ENCODE results near the gene DCAF4.
A peak's percentile ranks its signal among the peaks of the same experiment; 100 is the strongest.

Gene DCAF4

GRCh38 chr14:72898448-72898847 is 27.8 kb upstream of the DCAF4 start:
- peak; percentile 55 for DNase-seq

- DNase-seq, result no peak
Measured at GRCh38 chr14:72901361-72901760, 24.9 kb upstream of the DCAF4 start.

- no peak for DNase-seq
Measured at GRCh38 chr14:72902801-72903530, 23.3 kb upstream of the DCAF4 start.

- no peak for DNase-seq
Measured at GRCh38 chr14:72903716-72904115, 22.5 kb upstream of the DCAF4 start.

- no peak for DNase-seq
Measured at GRCh38 chr14:72904218-72904617, 22.0 kb upstream of the DCAF4 start.

- peak; percentile 76 for DNase-seq
Measured at GRCh38 chr14:72904840-72905561, 21.3 kb upstream of the DCAF4 start.

- no peak for DNase-seq
Measured at GRCh38 chr14:72906316-72906715, 19.9 kb upstream of the DCAF4 start.

GRCh38 chr14:72906879-72907278 is 19.4 kb upstream of the DCAF4 start:
- DNase-seq, result no peak

- DNase-seq, result no peak
Measured at GRCh38 chr14:72907886-72908285, 18.4 kb upstream of the DCAF4 start.

GRCh38 chr14:72909163-72909562 is 17.1 kb upstream of the DCAF4 start:
- DNase-seq, result peak; percentile 33

- DNase-seq, result no peak
Measured at GRCh38 chr14:72913809-72914208, 12.5 kb upstream of the DCAF4 start.

GRCh38 chr14:72916174-72916573 is 10.1 kb upstream of the DCAF4 start:
- no peak for DNase-seq

GRCh38 chr14:72917094-72917802 is 9.0 kb upstream of the DCAF4 start:
- no peak for DNase-seq

GRCh38 chr14:72920008-72920407 is 6.3 kb upstream of the DCAF4 start:
- DNase-seq, result no peak

- DNase-seq, result no peak
Measured at GRCh38 chr14:72921396-72921795, 4.9 kb upstream of the DCAF4 start.

- no peak for DNase-seq
Measured at GRCh38 chr14:72924337-72924736, 1.9 kb upstream of the DCAF4 start.

GRCh38 chr14:72925171-72925759 is 999 bp upstream of the DCAF4 start:
- DNase-seq, result no peak

GRCh38 chr14:72925815-72926291 is 411 bp upstream of the DCAF4 start:
- DNase-seq, result no peak

GRCh38 chr14:72928872-72929271 is 2.6 kb downstream of the DCAF4 start:
- no peak for DNase-seq

- DNase-seq, result no peak
Measured at GRCh38 chr14:72929316-72930080, 3.2 kb downstream of the DCAF4 start.

GRCh38 chr14:72932893-72933292 is 6.6 kb downstream of the DCAF4 start:
- no peak for DNase-seq

GRCh38 chr14:72939630-72940029 is 13.4 kb downstream of the DCAF4 start:
- no peak for DNase-seq
